CD4-positive, alpha-beta T cell treated with Interleukin-1 beta for 1 hour (primary cell): ENCODE results near the gene ZNF628.
A peak's percentile ranks its signal among the peaks of the same experiment; 100 is the strongest.

Source experiments
- DNase-seq, 2 donors: peaks; one replicate each; pipeline ENCODE4 v3.0.0-alpha.2; 2020 to 2022

ZNF628 gene

DNA sequence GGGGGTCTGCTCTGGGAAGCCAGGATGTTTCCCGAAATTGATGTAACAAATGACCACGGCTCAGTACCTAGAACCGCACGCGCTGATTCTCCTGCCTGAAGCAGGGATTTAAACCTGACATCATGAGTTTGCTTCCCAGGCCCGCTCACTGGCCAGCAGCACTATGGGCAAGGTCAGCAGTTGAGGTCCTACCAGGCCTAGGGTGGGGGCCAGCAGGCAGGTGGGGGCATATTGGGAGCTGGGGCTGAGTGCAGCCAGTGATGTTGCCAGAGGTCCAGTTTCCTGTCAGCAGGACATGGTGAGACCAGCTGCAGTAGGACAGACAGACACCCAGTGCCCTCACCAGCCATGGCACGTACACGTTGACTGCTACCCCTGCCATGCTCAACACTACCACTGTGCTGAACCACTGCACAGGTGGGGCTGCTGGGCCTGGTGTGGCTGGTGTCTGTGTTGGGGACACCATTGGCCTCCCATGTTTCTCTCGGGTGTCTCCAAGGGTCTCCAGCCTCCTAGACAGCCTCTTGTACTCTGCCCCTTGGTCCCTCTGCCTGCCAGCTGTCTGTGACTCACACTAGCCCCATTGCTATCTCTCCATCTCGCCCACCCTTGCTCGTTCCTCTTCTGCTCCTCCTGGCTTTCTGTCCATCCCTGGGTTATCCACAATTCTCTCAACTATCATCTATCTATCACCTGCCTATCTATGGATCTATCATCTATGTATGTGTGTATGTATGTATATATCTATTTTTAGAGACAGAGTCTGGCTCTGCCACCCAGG is 10.8 kb upstream of the ZNF628 start:
- DNase-seq: no peak

- DNase-seq: no peak
Observed at GRCh38 chr19:55466241-55466614, 10.2 kb upstream of the ZNF628 start.

DNA sequence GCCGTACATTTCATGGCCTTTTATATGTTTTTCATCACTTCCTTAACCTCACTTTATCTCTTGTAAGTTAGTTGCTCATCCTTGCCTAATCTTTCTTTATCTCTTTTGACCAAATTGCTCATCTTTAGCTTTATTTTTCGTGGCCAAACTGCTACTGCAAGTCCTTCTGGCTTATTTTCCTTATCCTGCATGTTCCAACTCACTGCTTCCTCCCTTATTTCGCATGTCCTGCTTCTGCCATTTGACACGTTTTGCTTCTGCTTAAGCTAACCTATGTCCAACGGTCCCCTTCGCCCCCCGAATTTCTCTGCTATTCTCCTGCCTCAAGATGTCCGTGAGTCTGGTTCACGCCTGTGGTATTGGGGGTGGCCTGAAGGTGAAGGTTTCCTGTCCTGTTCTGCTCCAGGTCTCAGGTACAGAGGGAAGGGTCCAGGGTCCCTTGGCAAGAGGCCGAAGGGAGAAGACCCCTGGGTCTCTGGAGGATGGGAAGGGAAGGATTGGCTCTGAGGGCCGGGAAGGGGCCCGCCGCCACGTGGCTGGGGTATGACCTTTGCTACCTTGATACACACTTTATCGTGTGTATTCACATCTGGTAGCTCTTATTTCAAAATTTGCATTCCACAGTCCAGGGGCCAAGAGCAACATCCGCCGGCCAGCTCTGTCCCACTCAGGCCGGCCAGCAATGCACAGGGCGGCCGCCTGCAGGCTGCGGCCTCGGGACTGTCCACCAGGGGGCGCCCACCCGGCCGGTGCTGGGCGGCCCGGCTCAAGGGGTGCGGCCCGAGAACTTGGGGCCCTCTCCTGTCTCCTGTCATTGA is 9.0 kb upstream of the ZNF628 start:
- peak; percentile 61 to 69 for DNase-seq

DNA sequence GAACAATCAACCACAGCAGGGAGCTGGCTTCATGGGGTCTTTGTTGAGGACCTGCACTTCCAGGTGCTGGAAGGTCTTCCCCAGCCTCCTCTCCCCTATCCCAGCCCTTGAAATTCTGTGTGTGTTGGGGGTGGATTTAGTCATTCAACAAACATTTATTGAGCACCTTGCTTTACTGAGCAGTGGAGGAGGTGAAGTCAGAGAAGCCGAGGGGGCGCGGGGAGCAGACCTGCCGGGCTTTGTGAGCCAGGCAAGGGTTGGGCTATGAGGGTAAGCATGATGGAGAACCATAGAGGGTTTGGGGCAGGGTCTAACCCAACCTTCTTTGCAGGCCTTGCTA is 8.4 kb upstream of the ZNF628 start:
- DNase-seq: no peak

DNA sequence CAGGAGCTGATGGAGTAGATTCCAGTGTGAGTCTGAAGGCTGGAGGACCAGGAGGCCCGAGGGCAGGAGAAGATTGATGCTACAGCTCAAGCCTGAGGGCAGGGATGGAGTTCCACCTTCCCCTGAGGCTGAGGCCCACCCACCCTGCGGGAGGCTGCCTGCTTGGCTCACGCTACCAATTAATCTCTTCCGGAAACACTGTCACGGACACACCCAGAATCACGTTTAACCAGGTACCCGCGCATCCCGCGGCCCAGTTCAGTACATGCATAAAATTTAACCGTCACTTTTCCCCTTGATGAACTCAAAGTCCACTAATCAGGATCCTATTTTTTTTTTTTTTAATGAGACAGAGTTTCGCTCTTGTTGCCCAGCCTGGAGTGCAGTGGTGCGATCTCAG is 5.2 kb upstream of the ZNF628 start:
- no peak for DNase-seq

GRCh38 chr19:55472463-55472862 is 4.0 kb upstream of the ZNF628 start:
- DNase-seq: no peak

GRCh38 chr19:55473225-55474012 is 3.0 kb upstream of the ZNF628 start:
- no peak for DNase-seq

GRCh38 chr19:55474269-55475265 is 1.9 kb upstream of the ZNF628 start:
- no peak for DNase-seq

- DNase-seq: no peak
Observed at GRCh38 chr19:55477905-55478304, 1.5 kb downstream of the ZNF628 start.

GRCh38 chr19:55478364-55478763 is 1.9 kb downstream of the ZNF628 start:
- no peak for DNase-seq

DNA sequence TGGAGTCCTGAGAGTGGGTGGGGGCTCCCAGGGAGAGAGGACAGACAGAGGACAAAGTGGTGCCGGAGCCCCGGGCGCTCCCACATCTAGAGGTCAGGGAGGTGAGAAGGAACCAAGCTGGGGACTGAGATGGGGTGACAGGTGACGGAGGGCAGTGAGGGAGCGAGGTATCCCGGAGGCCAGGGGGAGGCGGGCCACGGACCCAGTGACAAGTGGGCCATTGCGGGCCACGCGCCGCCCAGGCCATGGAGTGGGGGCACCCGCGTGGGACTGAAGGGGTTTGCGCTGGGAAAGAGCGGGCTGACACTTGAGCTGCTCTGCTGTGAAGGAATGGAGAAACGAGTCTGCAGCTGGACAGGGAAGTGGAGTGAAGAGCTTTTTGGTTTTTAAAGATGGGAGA is 2.6 kb downstream of the ZNF628 start:
- no peak for DNase-seq

DNA sequence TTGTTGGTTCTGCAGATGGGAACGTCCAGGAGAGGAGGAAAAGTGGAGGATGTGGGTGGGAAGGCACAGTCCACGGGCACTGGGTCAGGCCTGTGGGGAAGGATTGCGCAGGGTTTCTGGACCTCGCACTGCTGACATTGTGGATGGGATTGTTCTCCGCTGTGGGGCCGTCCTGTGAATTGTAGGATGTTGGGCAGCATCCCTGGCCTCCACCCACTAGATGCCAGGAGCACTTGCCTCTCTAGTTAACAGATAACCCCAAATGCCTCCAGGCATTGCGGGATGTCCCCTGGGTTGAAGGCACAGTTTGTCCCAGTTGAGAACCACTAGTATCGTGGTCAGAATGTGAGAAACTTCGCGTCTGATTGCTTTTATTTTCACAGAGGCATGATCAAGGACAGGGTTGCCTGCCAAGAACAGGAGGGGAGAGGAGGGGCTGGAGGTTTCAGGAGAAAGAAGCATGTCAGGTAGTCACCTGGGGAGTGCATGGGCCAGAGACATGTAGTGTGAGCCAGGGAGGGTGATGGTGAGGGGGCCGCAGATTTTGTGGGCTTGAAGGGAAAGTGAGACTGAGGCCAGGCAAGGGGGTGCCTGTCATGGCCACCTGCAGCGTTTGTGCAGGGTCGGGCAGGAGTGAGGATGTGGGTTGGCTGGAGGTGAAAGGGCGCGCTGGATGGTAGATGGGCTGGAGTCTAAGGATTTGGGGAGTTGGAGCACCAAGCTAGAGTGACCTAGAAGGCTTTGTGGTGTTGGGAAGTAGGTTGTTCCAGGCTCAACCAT is 3.2 kb downstream of the ZNF628 start:
- DNase-seq: no peak

DNA sequence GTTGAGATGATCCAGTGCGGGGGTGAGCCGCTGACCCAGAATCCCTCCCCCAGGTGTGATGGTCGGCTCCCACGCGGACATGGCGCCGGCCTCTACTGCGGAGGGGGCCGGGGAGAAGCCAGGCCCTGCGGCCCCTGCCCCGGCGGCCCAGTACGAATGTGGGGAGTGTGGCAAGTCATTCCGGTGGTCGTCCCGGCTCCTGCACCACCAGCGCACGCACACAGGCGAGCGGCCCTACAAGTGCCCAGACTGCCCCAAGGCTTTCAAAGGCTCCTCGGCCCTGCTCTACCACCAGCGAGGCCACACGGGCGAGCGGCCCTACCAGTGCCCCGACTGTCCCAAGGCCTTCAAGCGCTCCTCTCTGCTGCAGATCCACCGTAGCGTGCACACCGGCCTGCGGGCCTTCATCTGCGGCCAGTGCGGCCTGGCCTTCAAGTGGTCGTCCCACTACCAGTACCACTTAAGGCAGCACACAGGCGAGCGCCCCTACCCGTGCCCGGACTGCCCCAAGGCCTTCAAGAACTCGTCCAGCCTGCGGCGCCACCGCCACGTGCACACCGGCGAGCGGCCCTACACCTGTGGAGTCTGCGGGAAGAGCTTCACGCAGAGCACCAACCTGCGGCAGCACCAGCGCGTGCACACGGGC is 4.9 kb downstream of the ZNF628 start:
- no peak for DNase-seq

GRCh38 chr19:55481794-55482155 is 5.4 kb downstream of the ZNF628 start:
- no peak for DNase-seq

GRCh38 chr19:55482156-55482961 is 5.9 kb downstream of the ZNF628 start:
- no peak for DNase-seq

DNA sequence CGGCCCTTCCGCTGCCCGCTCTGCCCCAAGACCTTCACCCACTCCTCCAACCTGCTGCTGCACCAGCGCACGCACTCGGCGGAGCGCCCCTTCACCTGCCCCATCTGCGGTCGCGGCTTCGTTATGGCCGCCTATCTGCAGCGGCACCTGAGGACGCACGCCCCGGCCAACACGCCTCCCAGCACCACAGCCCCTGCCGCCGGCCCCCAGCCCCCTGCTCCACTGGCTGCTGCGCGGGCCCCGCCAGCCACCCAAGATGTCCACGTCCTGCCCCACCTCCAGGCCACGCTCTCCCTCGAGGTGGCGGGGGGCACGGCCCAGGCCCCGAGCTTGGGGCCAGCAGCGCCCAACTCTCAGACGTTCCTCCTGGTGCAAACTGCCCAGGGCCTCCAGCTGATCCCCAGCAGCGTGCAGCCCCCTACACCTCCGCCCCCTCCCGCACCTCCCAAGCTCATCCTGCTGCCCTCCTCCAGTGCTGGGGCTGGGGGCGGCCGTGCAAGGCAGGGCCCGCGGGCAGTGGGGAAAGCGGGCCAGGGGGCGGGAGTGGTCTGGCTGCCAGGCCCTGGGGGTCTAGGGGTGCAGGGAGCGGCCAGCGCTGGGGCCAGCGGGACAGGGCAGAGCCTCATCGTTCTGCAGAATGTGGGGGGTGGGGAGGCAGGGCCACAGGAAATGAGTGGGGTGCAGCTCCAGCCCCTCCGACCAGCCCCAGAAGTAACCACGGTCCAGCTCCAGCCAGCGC is 6.7 kb downstream of the ZNF628 start:
- no peak for DNase-seq

GRCh38 chr19:55483706-55484592 is 7.5 kb downstream of the ZNF628 start:
- no peak for DNase-seq
